H9 (cell line): ENCODE data around the gene PTBP2. TPM values are rescaled to one million over a fixed set of nuclear protein-coding genes. Genes with fewer than 3 reads are reported as not detected.

Experiments
- DNase-seq: peaks from one replicate; pipeline ENCODE4 v3.0.0-alpha.2; 2017
- H2AFZ ChIP-seq: one replicate; pipeline ENCODE4 v1.6.1; 2013; ENCODE audit warnings: mild to moderate bottlenecking, low read length, control low read depth, moderate library complexity
- H2AK5ac ChIP-seq: 2 replicates; pipeline ENCODE4 v1.6.1; 2013; ENCODE audit warnings: low read length, control low read depth, mixed read lengths; ENCODE audit not compliant: insufficient read length
- H2BK120ac ChIP-seq: one replicate; pipeline ENCODE4 v1.6.1; 2013; ENCODE audit warnings: low read depth, mild to moderate bottlenecking, low read length, control low read depth, inconsistent platforms; ENCODE audit not compliant: poor library complexity, severe bottlenecking
- H2BK12ac ChIP-seq: 2 replicates; pipeline ENCODE4 v1.6.1; 2013; ENCODE audit warnings: low read length, control low read depth, mixed read lengths, low read depth; ENCODE audit not compliant: insufficient read length
- H2BK15ac ChIP-seq: 2 replicates; pipeline ENCODE4 v1.6.1; 2013; ENCODE audit warnings: low read depth, low read length, control low read depth
- H2BK20ac ChIP-seq: one replicate; pipeline ENCODE4 v1.6.1; 2013; ENCODE audit warnings: low read depth, mild to moderate bottlenecking, low read length, control low read depth, inconsistent platforms; ENCODE audit not compliant: poor library complexity, severe bottlenecking
- H2BK5ac ChIP-seq: 2 replicates; pipeline ENCODE4 v1.6.1; 2013; ENCODE audit warnings: low read length, control low read depth, mixed read lengths; ENCODE audit not compliant: insufficient read length
- H3K14ac ChIP-seq: 2 replicates; pipeline ENCODE4 v1.6.1; 2013; ENCODE audit warnings: low read length, control low read depth; ENCODE audit not compliant: insufficient read depth
- H3K18ac ChIP-seq: 2 replicates; pipeline ENCODE4 v1.6.1; 2013; ENCODE audit warnings: low read depth, mild to moderate bottlenecking, mixed read lengths, low read length, control low read depth; ENCODE audit not compliant: insufficient read length
- H3K23ac ChIP-seq: 2 replicates; pipeline ENCODE4 v1.6.1; 2013; ENCODE audit warnings: low read length, control low read depth, mixed read lengths, low read depth; ENCODE audit not compliant: insufficient read length
- H3K23me2 ChIP-seq: 2 replicates; pipeline ENCODE4 v1.6.1; 2013; ENCODE audit warnings: low read depth, mild to moderate bottlenecking, mixed read lengths, low read length, control low read depth; ENCODE audit not compliant: insufficient read length, poor library complexity, severe bottlenecking
- H3K27ac ChIP-seq: 2 replicates; pipeline ENCODE4 v1.5.1; 2013; ENCODE audit warnings: low read length, control low read depth, mixed read lengths, low read depth; ENCODE audit not compliant: insufficient read length
- H3K27me3 ChIP-seq: 2 replicates; pipeline ENCODE4 v1.6.1; 2013; ENCODE audit warnings: low read length, control low read depth, inconsistent platforms; ENCODE audit not compliant: insufficient read depth
- H3K4ac ChIP-seq: 2 replicates; pipeline ENCODE4 v1.6.1; 2013; ENCODE audit warnings: low read depth, mild to moderate bottlenecking, control low read depth, inconsistent platforms, low read length, moderate library complexity
- H3K4me1 ChIP-seq: 2 replicates; pipeline ENCODE4 v1.6.1; 2013; ENCODE audit warnings: low read length, control low read depth, inconsistent platforms; ENCODE audit not compliant: insufficient read depth
- H3K4me2 ChIP-seq: 2 replicates; pipeline ENCODE4 v1.6.1; 2013; ENCODE audit warnings: low read length, control low read depth, mixed read lengths; ENCODE audit not compliant: insufficient read length, insufficient read depth
- H3K56ac ChIP-seq: 2 replicates; pipeline ENCODE4 v1.6.1; 2013; ENCODE audit warnings: low read depth, mild to moderate bottlenecking, mixed read lengths, low read length, control low read depth; ENCODE audit not compliant: insufficient read length
- H3K79me1 ChIP-seq: 2 replicates; pipeline ENCODE4 v1.6.1; 2013; ENCODE audit warnings: low read depth, mild to moderate bottlenecking, moderate library complexity, low read length, control low read depth, inconsistent platforms; ENCODE audit not compliant: insufficient read depth, poor library complexity, severe bottlenecking
- H3K79me2 ChIP-seq: 2 replicates; pipeline ENCODE4 v1.6.1; 2013; ENCODE audit warnings: low read length, control low read depth, inconsistent platforms; ENCODE audit not compliant: insufficient read depth
- H3K9ac ChIP-seq: 2 replicates; pipeline ENCODE4 v1.6.1; 2013; ENCODE audit warnings: low read length, control low read depth, mixed read lengths; ENCODE audit not compliant: insufficient read length; ENCODE audit errors: extremely low read depth
- H3K9me3 ChIP-seq: one replicate; pipeline ENCODE4 v1.6.1; 2013; ENCODE audit warnings: low read depth, low read length, inconsistent platforms; ENCODE audit not compliant: control insufficient read depth
- H3T11ph ChIP-seq: one replicate; pipeline ENCODE4 v1.6.1; 2013; ENCODE audit warnings: mild to moderate bottlenecking, low read length, control low read depth, inconsistent platforms
- H4K20me1 ChIP-seq: one replicate; pipeline ENCODE4 v1.6.1; 2013; ENCODE audit not compliant: control insufficient read depth, insufficient read length, insufficient read depth
- H4K5ac ChIP-seq: 2 replicates; pipeline ENCODE4 v1.6.1; 2013; ENCODE audit warnings: low read depth, mild to moderate bottlenecking, mixed read lengths, low read length, control low read depth; ENCODE audit not compliant: insufficient read length
- H4K8ac ChIP-seq: replicated peaks from 2 replicates; pipeline ENCODE4 v1.6.1; 2013; ENCODE audit warnings: low read length, control low read depth, mixed read lengths, low read depth; ENCODE audit not compliant: insufficient read length
- H4K91ac ChIP-seq: 2 replicates; pipeline ENCODE4 v1.6.1; 2013; ENCODE audit warnings: low read depth, mild to moderate bottlenecking, moderate library complexity, mixed read lengths, low read length, control low read depth; ENCODE audit not compliant: insufficient read length
- H3K27ac Mint-ChIP-seq, 3 experiments: 2 replicates in 2 of 3; 3 replicates in 1 of 3; pipeline ENCODE4 v1.8.0; 2020 to 2021; ENCODE audit warnings: mixed read lengths in 3 of 3, mild to moderate bottlenecking in 1 of 3, moderate library complexity in 1 of 3
- H3K27me3 Mint-ChIP-seq: 2 replicates; pipeline ENCODE4 v1.8.0; 2021; ENCODE audit warnings: low read depth, mild to moderate bottlenecking, moderate library complexity, mixed read lengths
- H3K36me3 Mint-ChIP-seq, 3 experiments: 2 replicates in 2 of 3; 3 replicates in 1 of 3; pipeline ENCODE4 v1.8.0; 2020 to 2021; ENCODE audit warnings: low read depth in 3 of 3, mixed read lengths in 3 of 3; ENCODE audit not compliant: insufficient read depth in 1 of 3
- H3K4me1 Mint-ChIP-seq, 2 experiments: 2 replicates each; pipeline ENCODE4 v1.8.0; 2020; ENCODE audit warnings: mixed read lengths in 2 of 2
- H3K4me3 Mint-ChIP-seq, 2 experiments: 2 replicates in 1 of 2; 3 replicates in 1 of 2; pipeline ENCODE4 v1.8.0; 2020 to 2021; ENCODE audit warnings: mild to moderate bottlenecking in 2 of 2, mixed read lengths in 2 of 2, moderate library complexity in 1 of 2
- H3K9me3 Mint-ChIP-seq, 2 experiments: 2 replicates in 1 of 2; 3 replicates in 1 of 2; pipeline ENCODE4 v1.8.0; 2020; ENCODE audit warnings: mild to moderate bottlenecking in 2 of 2, mixed read lengths in 2 of 2, moderate library complexity in 1 of 2
- WGBS: extraction: QIAGEN DNeasy Blood & Tissue Kit; methylation state at CpG from one replicate; pipeline ENCODE4 v1.1.7; 2013; ENCODE audit warnings: missing lambda C conversion rate, low lambda C conversion rate, mixed read lengths; ENCODE audit not compliant: insufficient read length; ENCODE audit errors: extremely low coverage; 5-methylcytosine and 5-hydroxymethylcytosine counted together
- total RNA-seq: library from RNA; stranded (reverse); gene quantifications from 2 replicates; pipeline ENCODE4 v1.2.1, GENCODE V29; 2021
- TF ChIP-seq, protein P1 (sequence below): fragments of 200-600 bp; sonication (generic); conservative IDR thresholded peaks from 3 replicates; pipeline ENCODE4 v1.8.0; 2021; ENCODE audit warnings: antibody characterized with exemption, mild to moderate bottlenecking

PTBP2 gene
- total RNA-seq, 1 experiment from 2014 or later: 75.4 TPM

- Histone ChIP-seq H3K4me1 (peaks cover 3% of the 10 kb centered on the region; the same call in 1 of the 2 replicates), H3K79me1 (no peaks in the 10 kb centered on the region), H4K91ac (no peak overlapping the region), H3K27me3 (no peaks in the 10 kb centered on the region), H3K9me3 (no peaks in the 10 kb centered on the region), H3K23ac (no peak overlapping the region), H3K4me2 (no peak overlapping the region), H2BK20ac (no peak overlapping the region), H2AFZ (no peak overlapping the region), H3K27ac (no peak overlapping the region), H3K23me2 (no peaks in the 10 kb centered on the region), H3K18ac (no peak overlapping the region), H4K8ac (no peak overlapping the region), H2BK120ac (no peak overlapping the region), H3K4ac (no peak overlapping the region), H4K5ac (no peak overlapping the region), H3K14ac (no peak overlapping the region), H2AK5ac (no peak overlapping the region), H3T11ph (no peak overlapping the region), H2BK12ac (no peak overlapping the region), H4K20me1 (no peaks in the 10 kb centered on the region), H3K79me2 (peaks cover 1% of the 10 kb centered on the region; the same call in 1 of the 2 replicates), H3K56ac (no peak overlapping the region), H2BK15ac (no peak overlapping the region), H3K9ac (no peak overlapping the region), H2BK5ac (no peak overlapping the region)
- H3K9me3 Mint-ChIP-seq: no peaks in the 10 kb centered on the region
- H3K36me3 Mint-ChIP-seq: peaks cover 15 to 50% (median 44%) of the 10 kb centered on the region in 3 experiments
- peaks cover 11% of the 10 kb centered on the region in 2 experiments for H3K4me1 Mint-ChIP-seq
- TF ChIP-seq, protein P1, sequence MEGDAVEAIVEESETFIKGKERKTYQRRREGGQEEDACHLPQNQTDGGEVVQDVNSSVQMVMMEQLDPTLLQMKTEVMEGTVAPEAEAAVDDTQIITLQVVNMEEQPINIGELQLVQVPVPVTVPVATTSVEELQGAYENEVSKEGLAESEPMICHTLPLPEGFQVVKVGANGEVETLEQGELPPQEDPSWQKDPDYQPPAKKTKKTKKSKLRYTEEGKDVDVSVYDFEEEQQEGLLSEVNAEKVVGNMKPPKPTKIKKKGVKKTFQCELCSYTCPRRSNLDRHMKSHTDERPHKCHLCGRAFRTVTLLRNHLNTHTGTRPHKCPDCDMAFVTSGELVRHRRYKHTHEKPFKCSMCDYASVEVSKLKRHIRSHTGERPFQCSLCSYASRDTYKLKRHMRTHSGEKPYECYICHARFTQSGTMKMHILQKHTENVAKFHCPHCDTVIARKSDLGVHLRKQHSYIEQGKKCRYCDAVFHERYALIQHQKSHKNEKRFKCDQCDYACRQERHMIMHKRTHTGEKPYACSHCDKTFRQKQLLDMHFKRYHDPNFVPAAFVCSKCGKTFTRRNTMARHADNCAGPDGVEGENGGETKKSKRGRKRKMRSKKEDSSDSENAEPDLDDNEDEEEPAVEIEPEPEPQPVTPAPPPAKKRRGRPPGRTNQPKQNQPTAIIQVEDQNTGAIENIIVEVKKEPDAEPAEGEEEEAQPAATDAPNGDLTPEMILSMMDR: no peak
- H3K27ac Mint-ChIP-seq: peak overlapping the region in 1 of 3 experiments; percentile 63; a peak in 2 of 7 replicates
- no peaks in the 10 kb centered on the region for H3K27me3 Mint-ChIP-seq
- WGBS: no CpG with 5 or more reads among the region's 2 CpGs
- no peak for DNase-seq
- H3K4me3 Mint-ChIP-seq: no peak overlapping the region
Observed at GRCh38 chr1:96771847-96772246, 50.3 kb downstream of the PTBP2 start.
